ENCODE measurements around the gene NEUROG1.
A peak's percentile ranks its signal among the peaks of the same experiment; 100 is the strongest.

NEUROG1 gene

DNA sequence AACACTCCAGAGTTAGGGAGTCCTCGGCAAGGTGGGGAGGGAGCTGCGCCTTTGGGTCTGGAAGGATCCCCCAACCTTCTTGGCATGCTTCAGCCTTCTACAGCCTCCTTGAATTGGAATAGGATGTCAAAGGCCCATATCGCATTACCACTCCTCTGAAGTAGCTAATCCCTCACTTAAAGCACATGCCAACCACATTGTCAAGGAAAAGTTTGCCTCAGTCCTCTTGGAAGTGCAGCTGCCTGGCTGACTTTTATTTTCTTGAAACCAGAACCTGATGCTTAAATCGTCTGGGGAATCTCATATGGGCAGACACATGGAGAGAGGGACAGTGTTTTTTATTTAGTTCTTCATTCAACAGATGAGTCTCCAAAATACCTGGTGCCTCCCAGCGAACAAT is 28.6 kb upstream of the NEUROG1 start:
- no peak for DNase-seq (ENCODE audit: low spot score)

- no peak for DNase-seq (ENCODE audit: low spot score)
These were observed 25.5 kb upstream of the NEUROG1 start for GRCh38 chr5:135561266-135561665.

- DNase-seq (ENCODE audit: low spot score), result peak; percentile 70
These were observed 25.1 kb upstream of the NEUROG1 start for GRCh38 chr5:135560858-135561257.

- peak; percentile 37 for DNase-seq (ENCODE audit: low spot score)
These were observed 23.6 kb upstream of the NEUROG1 start for GRCh38 chr5:135559354-135559753.

DNA sequence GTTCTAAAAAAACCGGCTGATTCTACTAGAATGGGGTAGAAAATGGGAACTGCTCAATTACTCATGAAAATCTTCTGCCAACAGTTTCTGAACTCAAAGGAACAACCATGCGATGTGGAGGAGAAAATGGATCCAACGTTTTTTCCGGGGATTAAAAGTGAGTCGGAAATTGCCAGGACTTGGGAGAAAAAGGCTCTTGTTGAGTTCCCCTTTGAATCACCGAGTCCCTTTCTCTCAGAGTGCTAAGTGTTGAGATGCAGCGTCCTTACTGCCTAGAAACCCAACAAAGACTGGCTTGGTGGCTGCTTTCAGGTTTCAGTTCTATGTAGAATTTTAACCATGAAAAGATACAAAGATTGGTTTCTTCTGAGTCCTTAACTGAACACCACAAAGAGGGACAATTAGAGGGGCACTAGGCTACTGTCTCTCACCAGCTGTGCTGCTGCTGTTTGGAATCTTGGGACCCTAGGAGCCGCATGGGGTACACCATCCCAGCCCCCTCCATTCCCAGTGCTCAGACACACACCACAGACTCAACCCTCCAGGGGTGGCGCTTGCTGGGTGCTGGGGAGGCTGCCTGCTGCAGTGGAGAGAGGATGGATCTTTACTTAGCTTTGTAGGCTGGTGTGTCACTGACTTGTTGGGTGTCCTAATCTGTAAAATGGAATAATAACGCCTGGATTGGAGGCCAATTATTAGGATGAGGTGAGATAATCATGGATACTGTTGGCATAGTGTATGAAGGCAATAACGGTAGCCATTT is 21.5 kb upstream of the NEUROG1 start:
- DNase-seq (ENCODE audit: low spot score), result no peak

- no peak for DNase-seq (ENCODE audit: low spot score)
These were observed 20.9 kb upstream of the NEUROG1 start for GRCh38 chr5:135556620-135557019.

DNA sequence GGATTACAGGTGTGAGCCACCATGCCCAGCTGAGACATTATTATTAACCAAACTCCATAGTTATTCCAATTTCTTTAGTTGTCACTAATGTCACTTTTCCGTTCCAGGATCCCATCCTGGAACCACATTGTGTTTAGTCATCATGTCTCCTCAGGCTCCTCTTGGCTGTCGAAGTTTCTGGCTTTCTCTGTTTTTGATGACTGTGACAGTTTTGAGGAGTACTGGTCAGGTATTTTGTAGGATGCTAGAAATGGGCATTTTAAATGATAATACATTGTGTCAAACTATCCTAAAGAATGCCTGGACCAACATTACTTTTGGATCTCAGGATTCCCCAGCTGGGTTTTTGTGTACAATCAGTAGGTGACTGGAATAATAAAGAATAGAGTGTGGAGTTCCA is 19.8 kb upstream of the NEUROG1 start:
- DNase-seq (ENCODE audit: low spot score), result no peak

DNA sequence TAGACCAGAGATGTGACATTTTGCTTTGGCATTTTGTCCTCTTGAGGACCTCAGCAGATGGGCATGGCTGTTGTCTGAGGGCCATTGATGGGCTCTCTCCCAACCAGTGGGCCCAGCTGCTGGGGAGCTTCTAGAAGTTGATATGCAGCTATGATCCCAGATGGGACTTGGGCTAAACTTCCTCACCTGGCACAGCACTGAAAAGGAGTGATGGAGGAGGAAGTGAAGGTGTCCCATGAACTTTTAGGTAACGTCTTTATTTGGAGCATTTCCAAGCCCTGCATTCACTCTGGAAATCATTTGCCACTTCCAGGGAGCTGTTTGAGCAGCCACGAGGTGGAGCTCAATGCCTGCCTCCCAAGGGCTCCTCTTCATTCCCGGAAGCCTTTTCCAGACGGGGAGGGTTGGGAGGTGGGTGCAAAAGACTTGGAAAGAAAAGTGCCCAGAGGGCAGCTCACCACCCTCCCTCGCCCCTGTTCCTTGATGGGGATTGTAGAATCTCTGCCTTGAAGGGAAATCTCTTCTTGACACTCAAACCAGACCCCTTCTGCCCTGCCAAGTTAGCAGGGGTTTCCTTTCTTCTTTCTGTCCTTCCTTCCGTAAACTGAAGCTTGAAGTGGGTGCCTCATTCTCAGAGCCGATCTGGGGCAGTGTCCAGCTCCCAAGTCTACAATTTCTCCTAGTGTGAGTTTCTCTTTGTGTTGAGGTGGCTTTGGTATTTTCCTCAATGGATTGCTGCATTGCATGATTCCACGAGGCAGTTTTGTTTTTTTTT is 18.1 kb upstream of the NEUROG1 start:
- peak; percentile 53 for DNase-seq (ENCODE audit: low spot score)

DNA sequence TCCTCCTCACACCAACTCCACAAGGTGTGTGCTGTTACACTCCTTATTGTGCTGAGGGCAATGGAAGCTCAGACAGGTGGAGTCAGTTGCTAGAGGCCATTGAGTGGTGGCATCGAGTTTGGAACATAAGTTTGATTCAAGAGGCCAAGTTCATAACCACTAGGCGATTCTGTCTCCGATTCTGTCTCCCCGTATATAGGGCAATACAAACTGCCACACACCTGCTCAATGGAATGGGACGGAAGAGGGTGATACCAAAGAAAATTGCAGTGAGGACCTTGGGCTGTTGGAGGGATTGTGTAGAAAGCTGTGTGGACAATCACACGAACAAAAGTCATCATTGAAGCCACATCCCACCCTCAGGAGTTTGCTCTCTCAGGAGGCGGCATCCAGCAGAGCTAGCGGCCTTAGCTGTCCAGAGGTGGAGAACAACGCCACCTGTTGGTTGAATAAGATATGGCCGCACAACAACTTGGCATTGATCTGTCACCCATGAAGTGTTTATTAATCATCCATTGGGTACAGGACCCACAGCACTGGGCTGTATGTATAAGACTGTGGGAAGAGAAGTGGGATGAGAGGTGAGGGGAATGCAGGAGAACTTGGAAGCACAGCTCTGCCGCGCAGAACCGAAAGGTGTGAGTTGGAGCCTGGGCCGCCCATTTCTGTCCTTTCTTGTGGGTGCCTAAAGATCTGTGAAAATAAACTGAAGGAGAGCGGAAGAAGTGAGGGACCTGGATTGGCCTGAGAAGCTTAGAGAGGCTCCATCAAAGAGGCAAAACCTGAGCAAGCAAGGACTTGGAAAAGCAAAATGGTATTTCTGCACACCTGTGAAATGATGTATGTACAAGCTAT is 16.1 kb upstream of the NEUROG1 start:
- DNase-seq (ENCODE audit: low spot score), result peak; percentile 57

DNA sequence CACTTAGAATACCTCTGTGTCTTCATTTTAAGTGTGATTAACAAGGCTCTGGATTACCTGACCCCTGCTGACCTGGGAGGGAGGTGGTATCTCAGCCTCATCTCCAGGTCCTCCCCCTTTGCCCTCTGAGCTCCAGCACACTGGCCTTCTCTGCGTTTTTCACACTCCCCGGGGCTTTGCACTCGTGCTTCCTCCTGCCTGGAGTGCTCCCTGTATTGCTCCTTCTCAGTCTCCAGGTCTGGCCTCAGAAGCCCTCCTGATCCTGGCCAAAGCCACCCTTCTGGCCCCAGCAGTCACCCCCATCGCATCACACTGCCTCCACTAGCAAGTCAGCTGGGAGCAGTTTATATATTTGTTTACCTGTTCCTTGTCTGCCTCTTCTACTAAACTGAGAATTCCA is 13.6 kb upstream of the NEUROG1 start:
- DNase-seq (ENCODE audit: low spot score), result no peak

GRCh38 chr5:135547590-135548254 is 12.0 kb upstream of the NEUROG1 start:
- DNase-seq (ENCODE audit: low spot score), result no peak

- no peak for DNase-seq (ENCODE audit: low spot score)
These were observed 11.1 kb upstream of the NEUROG1 start for GRCh38 chr5:135546912-135547311.

- DNase-seq (ENCODE audit: low spot score), result no peak
These were observed 10.3 kb upstream of the NEUROG1 start for GRCh38 chr5:135546101-135546500.

DNA sequence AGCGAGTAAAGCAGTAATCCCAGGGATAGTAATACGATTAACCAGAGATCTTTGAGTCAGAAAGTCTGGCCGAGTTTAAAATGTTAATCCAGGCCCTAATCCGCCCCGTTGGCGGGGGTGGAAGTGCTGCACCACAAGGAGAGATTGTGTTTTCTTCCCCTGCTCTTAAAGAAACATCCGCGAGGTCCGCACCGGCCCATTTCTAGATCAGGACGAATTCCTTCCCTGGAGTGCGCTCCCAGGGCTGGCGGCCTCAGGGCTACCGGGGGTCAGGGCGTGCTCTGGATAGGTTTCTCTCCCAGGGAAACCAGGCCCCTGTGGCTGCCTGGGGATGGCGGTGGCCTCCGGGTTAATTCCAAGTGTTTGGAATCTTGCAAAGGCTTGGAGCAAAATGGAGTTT is 9.3 kb upstream of the NEUROG1 start:
- no peak for DNase-seq (ENCODE audit: low spot score)

GRCh38 chr5:135543485-135544304 is 7.9 kb upstream of the NEUROG1 start:
- no peak for DNase-seq (ENCODE audit: low spot score)

GRCh38 chr5:135543001-135543484 is 7.3 kb upstream of the NEUROG1 start:
- no peak for DNase-seq (ENCODE audit: low spot score)

- no peak for DNase-seq (ENCODE audit: low spot score)
These were observed 6.2 kb upstream of the NEUROG1 start for GRCh38 chr5:135541807-135542502.

GRCh38 chr5:135539430-135540005 is 3.8 kb upstream of the NEUROG1 start:
- no peak for DNase-seq (ENCODE audit: low spot score)

GRCh38 chr5:135538261-135538660 is 2.5 kb upstream of the NEUROG1 start:
- no peak for DNase-seq (ENCODE audit: low spot score)

DNA sequence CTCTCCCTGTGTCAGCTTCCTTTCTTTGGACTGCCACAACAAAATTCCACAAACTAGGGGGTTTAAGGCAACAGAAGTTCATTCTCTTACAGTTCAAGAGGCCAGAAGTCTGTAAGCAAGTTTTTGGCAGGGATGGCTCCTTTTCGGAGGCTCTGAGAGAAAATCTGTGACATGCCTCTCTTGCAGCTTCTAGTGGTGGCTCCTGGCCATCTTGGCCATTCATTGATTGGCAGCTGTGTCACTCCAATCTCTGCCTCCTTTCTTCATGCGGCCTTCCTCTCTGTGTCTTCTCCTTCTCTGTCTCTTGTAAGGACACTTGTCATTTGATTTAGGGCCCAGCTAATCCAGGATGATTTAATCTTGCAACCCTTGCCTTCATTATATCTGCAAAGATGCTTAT is 2.0 kb upstream of the NEUROG1 start:
- no peak for DNase-seq (ENCODE audit: low spot score)

All from COLO829 (cell line).